Uterus (tissue), 2 donors: ENCODE results near the gene HDC.

Experiments used
- CTCF ChIP-seq, 4 experiments: fragments of 200-600 bp in 2 of 4; fragments of 450-650 bp in 2 of 4; sonication (generic) in 2 of 4; IDR thresholded peaks; one replicate each; pipeline ENCODE4 v1.5.1; 2016 to 2019; ENCODE audit warnings: antibody characterized with exemption in 4 of 4, mild to moderate bottlenecking in 2 of 4, moderate library complexity in 1 of 4
- POLR2A ChIP-seq, 2 donors: fragments of 450-650 bp; IDR thresholded peaks; one replicate each; pipeline ENCODE4 v1.6.1; 2016; ENCODE audit warnings: antibody characterized with exemption in 2 of 2, mild to moderate bottlenecking in 1 of 2, moderate library complexity in 1 of 2

- TF ChIP-seq CTCF (IDR thresholded peaks at IDR 0.05) (no peak), POLR2A (IDR thresholded peaks at IDR 0.05) (no peak)
Measured at GRCh38 chr15:50225938-50226337, 39.6 kb downstream of the HDC start.
